Measurements from ENCODE around the gene COL4A2.

The COL4A2 gene

DNA sequence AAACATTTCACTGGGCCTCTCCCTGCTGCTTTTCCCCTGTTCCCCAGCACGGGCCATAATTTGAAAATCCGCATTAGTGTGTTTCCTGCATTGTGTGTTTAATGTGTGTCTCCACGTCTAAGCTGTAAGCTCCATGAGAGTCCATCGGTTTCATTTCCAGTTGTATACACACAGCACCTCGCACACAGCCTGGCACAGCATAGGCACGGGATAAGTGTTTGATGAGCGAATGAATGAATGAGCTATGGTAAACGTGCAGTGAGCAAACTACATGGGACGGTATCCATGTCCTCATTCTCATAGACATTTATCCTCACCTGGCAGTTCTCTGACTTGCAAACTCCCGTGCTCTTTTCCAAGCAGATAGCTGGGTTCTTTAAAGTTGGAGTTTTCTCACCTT, 148.4 kb downstream of the COL4A2 start:
- DNase-seq (ENCODE audit: low read depth in 2 of 2) = no peak

DNA sequence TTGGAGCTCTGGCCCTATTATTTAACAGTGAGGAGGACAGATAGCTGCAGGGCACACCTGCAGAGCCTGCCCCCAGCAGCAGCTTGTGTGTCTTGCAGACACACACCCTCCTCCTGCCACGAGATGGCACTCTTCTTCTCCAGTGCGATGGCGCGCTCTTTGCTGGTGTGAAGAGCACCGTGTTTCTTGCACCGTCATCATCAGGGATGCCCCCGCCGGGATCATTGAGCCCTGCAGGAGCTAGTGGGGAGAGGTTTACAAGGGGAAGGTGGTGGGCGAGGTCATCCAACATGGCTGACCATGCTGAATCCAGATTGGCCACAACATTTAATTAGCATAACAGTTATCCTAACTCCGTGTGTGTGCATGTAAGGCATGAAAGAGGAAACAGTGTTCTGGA, 148.9 kb downstream of the COL4A2 start:
- peak; percentile 46 to 55 for DNase-seq (ENCODE audit: low read depth in 2 of 2)

DNA sequence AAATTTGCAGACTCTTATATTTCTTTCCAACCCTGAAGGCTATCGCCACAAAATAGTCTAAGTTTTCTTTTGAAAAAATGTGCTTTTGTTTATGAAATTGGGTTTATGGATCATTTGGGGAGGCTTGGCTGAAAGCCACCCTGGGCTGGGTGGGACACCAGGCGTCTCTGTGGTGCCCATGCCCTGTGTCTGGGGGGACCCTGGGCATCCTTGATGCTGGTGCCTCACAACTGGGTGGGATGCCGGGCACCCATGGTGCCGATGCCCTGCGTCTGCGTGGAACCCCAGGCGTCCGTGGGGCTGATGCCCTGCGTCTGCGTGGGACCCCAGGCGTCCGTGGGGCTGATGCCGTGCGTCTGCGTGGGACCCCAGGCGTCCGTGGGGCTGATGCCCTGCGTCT, 149.5 kb downstream of the COL4A2 start:
- DNase-seq (ENCODE audit: low read depth in 2 of 2) = no peak

DNA sequence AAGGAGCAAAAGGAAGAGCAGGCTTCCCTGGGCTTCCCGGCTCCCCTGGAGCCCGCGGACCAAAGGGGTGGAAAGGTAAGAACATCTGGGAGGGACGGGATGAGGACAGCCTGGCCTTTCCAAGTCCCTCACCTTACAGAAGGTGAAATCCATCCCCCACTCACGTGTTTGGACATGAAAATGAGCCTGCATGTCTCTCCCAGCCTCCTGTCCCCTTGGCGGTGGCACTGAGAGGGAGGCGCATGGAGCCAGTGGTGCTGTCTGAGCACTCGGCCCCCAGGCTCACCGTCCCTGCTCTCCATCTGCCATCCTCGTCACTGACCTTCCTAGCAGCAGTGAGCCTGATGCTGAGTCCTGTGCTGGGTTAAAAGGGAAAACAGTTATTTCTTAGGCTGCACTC, 150.3 kb downstream of the COL4A2 start:
- no peak for DNase-seq (ENCODE audit: low read depth in 2 of 2)

DNA sequence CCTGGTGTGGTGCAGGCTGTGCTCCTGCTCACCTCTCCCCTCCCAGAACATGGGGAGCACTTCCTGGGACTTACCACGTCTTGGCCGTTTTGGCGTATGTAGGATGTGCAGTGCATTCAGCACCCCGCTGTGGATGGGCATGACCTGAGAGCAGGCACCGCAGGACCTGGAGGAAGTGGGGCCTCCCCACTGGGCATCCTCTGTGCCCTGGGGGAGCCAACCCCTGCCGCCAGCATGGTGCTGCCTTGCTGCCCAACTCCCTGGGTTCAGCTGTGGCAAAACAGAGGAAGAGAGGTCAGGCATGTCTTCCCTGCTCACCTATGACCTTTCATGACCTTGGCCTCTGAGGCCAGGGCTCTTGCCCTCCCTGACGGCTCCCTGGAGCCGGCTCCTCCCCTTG, 150.9 kb downstream of the COL4A2 start:
- no peak for DNase-seq (ENCODE audit: low read depth in 2 of 2)

DNA sequence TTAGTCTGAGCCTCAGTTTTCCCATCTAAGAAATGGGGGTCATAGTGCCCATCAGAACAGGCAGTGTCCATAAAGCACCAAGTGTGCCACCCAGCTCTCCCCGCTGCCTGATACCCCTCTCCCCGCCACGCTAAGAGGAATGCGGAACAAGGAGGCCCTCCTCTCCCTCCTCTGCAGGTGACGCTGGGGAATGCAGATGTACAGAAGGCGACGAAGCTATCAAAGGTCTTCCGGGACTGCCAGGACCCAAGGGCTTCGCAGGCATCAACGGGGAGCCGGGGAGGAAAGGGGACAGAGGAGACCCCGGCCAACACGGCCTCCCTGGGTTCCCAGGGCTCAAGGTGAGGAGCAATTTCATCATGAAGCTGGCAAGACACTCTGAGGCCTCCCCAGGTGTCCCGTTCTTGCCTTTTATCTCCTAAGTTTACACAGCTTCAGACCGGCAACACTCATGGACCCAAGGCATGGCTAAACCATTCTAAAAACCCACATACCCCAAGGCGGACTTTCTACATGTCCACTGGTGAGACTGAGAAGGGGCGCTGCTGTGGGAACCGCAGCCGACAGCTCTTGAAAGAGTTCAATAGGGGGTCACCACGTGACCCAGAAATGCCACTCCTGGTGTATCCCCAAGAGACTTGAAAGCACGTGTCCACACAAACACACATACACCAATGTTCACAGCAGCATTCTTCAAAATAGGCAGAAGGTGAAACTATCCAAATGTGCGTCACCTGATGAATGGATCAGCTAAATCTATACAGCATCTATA, 151.7 kb downstream of the COL4A2 start:
- DNase-seq (ENCODE audit: low read depth in 2 of 2) = no peak

DNA sequence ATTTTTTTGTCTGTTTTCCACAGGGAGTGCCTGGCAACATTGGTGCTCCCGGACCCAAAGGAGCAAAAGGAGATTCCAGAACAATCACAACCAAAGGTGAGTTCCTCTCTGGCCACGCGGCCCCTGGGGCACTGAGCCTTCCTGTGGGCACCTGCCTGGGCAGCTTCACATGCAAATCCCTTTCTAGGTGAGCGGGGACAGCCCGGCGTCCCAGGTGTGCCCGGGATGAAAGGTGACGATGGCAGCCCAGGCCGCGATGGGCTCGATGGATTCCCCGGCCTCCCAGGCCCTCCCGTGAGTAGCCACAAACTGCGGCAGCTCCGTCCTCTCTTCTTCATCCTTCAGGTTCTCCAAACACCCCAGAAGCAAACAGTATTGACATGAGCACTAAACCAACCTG, 155.0 kb downstream of the COL4A2 start:
- DNase-seq (ENCODE audit: low read depth in 2 of 2) = no peak

DNA sequence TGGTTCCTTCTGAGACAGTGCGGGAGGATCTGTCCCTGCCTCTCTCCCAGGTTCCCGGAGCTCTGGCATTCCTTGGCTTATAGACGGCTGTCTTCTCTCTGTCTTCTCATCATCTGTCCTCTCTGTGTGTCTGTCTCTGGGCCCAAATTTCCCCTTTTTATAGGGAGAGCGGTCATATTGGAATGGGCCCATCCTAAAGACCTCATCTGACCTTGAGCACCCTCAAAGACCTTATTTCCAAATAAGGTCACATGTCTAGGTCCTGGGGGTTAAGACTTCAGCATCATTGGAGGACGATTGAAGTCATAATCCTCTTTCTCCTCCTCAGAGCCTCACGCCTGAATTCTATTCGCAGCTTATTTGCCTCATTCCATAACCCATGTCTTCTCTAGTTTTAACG, 156.1 kb downstream of the COL4A2 start:
- no peak for DNase-seq (ENCODE audit: low read depth in 2 of 2)

DNA sequence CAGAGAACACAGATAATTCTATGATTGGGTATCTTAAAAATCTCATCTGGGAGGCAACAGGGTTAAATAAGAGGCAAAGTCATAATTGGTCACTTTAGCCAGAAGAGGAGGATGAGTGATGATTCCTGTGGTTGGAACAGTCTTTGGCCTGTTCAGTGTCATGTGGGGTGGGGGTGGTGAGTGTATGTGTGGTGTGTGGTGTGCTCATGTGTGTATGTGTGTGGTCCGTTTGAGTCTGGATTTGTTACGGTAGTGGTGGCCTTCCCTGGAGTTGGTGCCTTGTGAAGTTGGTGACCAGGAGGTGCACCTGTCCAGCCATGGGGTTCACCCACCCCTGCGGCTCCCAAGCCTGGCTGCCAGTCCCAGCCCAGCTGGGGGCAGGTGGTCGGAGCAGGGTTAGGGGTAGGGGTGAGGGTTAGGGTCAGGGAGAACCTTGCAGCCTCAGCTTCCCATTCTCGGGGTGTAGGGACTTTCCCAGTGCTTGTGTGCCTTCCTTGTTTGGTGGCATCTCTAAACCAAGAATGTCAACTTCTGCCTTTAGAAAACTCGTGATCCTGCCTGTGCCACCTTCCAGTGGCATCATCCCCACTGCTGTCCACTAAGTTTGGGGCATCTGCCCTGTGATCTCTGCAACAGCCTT, 156.9 kb downstream of the COL4A2 start:
- no peak for DNase-seq (ENCODE audit: low read depth in 2 of 2)

DNA sequence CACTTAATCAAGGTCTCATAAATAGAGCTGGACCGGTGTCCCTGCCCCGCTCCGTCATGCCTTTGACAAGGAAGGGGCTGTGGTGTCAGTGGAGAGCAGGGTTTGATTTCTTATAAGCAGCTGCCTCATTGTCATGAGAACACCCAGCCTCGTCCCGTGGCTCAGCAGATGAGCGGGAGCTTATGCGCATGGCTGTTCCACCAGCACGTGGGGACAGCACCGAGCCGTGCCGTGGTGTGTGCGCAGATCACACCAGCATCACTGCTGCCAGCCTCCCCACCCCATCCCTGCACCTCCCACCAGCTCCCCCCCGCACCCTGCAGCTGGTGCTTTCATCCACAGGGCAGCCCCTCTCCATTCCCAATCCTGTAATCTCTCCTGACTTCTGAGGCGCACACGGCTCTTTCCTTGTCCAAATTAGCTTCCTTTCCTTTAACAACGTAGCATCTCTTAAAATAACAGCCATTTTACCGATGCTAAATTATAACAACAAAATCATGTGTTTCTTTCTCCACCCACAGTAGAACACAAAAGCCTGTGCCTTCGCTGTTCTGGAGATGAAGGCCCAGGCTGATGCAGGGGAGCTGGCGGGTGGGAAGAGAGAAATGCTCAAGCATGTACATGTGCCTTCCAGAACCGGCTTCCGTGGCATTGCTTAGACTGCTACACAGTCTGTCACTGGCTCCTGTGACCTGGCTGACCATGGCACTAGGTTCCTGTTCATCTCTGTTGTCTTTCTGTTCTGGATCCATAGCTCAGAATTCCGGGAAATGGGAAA, 157.7 kb downstream of the COL4A2 start:
- no peak for DNase-seq (ENCODE audit: low read depth in 2 of 2)

DNA sequence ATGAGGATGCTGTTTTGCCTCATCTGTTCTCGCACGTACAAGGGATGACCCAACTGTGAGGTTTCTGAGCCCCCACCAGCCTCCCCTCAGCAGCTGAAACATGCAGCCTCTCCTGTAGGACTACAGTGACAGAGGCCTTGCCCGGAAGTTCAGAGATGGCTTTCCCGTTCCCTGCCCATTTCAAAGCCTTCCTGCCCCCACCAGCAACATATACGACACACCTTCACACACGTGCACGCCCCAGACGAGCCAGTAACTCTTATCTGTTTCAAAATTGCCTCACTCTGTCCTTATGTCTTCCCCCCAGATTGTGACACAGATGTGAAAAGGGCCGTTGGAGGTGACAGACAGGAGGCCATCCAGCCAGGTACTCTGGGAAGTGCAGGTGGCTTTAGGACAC, 158.6 kb downstream of the COL4A2 start:
- DNase-seq (ENCODE audit: low read depth in 2 of 2) = no peak

DNA sequence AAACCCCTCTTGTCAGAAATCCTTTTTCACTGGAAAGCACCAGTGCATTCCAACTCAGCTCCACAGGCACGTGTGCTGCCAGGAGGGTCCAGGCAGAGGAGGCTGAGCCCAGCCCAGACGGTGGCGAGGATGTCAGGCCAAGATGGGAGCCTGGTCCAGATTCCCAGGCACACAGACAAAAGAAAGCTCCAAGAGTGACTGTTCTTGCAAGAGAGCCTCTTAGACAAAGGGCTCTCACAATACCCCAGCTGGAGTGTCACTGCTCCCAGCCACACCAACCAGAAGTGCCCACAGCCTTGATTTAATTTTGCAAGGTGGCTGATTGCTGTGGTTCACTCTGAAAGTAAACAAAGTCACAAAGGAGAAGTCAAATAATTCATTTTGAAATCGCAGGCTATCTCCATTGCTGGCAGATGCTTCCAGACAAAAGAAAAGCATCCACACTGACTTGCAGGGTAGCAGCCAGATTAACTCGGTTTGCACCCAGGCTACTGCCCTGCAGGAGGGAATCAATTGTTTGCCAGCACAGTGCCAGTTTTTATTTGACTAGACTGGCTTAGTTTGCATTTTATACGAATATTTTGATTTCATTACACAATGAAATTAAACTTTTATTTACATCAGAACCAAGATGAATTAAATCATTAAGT, 159.3 kb downstream of the COL4A2 start:
- no peak for DNase-seq (ENCODE audit: low read depth in 2 of 2)

DNA sequence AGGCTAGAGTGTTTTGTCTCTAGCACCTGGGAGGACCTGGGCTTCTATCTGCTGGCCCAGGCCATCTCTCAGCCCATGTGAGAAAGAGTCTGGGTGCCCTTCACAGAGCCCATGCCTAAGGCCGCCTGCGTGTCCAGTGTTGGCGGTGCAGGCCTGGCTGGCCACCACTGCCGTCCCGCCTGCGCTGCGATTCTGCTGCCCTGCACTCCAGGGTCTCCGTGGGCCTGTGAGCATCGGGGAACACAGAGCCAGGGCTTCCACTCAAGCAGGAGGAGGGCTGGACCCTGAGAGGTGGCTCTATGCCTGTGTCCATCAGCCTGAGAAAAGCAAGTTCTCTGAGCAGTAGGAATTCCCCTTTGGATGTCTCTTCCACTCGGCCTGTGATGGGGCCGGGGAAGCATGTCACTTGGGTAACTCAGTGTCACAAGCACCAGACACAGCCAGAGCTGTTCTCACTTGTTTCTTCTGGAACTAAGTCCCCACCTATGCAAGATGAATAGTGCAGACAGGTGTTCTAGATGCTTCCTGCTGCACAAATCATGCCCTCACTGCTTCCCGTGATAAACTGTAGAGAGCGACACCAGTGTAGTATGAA, 160.5 kb downstream of the COL4A2 start:
- DNase-seq (ENCODE audit: low read depth in 2 of 2) = no peak

DNA sequence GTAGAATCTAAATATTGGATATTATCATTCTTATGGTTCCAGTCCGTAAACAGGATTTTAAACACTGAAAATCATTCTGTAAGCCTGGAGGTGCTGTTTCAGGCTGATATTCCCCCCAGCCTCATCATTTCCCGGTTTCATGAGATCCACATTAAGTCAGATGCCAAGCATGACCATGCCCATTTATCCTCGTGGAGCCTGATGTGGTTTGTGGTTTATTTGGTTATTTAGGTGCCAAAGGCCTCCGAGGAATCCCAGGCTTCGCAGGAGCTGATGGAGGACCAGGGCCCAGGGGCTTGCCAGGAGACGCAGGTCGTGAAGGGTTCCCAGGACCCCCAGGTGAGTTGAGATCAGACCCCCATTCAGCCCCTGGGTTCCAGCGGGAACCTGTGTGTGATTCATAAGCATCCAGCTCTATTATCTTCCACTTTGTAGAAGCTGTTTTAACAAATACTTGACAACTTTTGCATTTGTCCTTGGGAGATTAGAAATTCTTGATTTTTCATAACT, 162.0 kb downstream of the COL4A2 start:
- no peak for DNase-seq (ENCODE audit: low read depth in 2 of 2)

DNA sequence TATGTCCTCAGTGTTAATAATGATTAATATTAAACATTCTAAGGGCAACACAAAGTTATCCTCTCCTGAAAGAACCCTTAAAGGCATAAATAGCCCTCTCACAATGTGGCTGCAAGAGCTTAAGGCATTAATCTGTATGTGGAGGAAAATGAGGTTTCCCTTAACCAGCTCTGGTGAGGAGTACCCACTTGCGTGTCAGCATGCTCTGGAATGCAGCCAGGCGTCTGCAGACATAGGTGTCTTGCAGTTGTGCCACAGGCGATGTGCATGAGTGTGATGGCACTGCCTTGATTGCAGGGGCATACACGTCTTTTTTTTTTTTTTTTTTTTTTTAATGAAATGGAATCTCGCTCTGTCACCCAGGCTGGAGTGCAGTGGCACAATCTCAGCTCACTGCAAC, 162.5 kb downstream of the COL4A2 start:
- no peak for DNase-seq (ENCODE audit: low read depth in 2 of 2)

DNA sequence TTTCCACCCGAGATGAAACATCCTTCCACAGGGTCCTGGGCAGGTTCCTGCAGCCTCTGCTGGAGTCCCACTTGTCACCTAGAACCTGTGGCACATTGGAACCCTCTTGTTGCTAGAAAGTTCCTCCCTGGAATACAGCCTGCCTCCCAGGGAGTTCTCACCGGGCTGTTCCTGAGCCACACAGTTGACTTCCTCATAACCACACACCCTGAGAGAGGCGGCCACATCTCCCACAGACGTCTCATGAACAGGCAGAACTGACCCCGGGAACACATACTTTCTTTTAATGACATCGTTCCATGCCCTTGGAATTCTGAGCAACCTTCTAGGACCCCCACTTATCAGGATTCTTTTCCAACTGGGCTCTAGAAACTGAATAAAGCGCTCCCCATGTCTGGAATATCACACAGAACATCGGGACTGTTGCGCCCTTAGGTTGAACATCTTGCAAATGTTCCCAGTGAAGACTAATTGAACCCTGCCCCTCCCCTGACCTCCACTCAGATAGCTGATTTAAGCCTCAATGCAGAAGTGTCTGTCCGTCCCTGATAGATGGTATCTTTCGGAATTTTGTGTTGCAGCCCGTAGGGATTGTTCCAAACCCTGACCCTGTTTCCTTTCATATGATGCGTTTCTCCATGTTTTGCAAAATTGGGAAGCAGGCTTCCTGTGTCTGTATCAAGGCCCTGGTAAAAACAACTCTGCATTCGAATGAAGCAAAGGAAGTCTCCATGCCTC, 163.4 kb downstream of the COL4A2 start:
- no peak for DNase-seq (ENCODE audit: low read depth in 2 of 2)

DNA sequence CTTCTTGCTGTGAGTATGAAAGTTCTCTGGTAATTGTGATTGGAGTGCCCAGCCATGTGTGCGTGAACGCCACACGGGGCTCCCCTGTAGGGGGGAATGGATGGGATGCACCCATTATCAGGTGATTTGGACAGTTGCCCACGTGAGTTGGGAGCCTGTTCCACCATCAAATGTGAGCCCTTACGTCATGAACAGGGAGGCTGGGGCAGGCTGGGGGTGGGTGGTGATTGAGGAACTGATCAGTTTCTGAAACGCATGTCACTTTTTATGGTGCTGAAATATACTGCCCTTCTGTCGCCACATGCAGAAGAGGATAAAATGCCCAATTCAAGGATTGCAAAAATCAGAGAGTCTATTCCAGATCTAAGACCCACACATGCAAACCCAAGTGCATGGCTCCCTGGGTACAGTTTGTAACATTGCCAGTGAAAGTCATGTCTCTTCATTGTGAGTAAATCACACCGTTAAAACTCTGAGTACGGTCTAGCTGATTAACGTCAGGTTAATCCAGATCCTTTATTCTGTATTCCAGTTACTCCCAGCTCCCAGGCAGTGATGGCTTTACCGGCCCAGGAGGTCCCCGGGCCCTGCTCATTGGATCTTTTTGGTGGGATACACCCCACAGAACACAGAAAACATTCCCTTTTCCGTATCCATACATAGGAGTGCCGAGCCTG, 164.2 kb downstream of the COL4A2 start:
- no peak for DNase-seq (ENCODE audit: low read depth in 2 of 2)

DNA sequence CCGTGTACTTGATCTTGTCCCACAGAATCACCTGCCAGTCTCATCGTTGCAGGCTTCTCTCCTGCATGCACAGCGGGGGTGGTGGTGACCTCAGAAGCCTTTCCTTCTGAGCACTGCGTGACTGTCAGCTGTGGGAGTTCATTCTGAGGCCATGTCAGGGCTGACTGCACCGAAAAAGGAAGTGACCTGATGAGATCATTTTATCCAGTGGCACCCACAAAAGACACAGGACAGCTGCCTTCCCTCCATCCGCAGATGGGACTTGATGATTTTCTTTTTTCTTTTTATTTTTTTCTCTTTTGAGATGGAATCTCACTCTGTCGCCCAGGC, 164.7 kb downstream of the COL4A2 start:
- DNase-seq (ENCODE audit: low read depth in 2 of 2) = peak in 1 of 2 donors; percentile 15

DNA sequence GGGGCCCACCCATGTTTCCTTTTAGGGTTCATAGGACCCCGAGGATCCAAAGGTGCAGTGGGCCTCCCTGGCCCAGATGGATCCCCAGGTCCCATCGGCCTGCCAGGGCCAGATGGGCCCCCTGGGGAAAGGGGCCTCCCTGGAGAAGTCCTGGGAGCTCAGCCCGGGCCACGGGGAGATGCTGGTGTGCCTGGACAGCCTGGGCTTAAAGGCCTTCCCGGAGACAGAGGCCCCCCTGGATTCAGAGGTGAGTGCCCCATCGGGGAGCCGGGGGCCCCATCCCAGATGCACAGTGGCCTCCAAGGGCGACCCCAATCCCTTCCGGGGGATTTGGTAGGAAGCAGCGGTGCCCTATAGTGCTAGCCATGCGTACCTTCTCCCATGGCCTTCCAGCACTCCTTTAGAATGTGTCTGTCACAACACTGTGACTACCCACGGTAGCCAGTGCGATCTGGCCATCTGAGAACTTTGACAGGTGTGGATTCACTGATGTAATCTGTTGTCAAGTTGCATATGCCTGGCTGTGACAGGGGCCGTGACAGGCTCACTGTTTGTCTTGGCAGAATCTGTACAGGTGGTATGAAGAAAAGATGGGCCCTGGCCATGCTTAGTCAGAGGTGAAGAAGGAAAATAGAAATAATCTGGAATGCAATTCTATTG, 165.9 kb downstream of the COL4A2 start:
- DNase-seq (ENCODE audit: low read depth in 2 of 2) = no peak

DNA sequence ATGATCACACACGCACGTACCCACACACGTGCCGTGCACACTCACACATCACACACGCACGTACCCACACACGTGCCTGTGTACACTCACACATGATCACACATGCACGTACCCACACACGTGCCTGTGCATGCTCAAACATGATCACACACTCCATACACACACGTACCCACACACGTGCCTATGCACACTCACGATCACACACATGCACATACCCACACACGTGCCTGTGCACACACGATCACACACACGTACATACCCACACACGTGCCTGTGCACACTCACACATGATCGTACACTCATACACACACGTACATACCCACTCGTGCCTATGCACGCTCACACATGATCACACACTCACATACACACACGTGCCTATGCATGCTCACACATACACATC, 167.6 kb downstream of the COL4A2 start:
- no peak for DNase-seq (ENCODE audit: low read depth in 2 of 2)
